Activated T-cell treated with anti-CD3 and anti-CD28 coated beads for 4 hours (primary cell): ENCODE results near the gene IMPACT.

Experiments
- DNase-seq: peaks from one replicate; pipeline ENCODE4 v3.0.0-alpha.2; 2020

IMPACT gene

GRCh38 chr18:24426398-24427294, at the start of gene IMPACT:
IMPACT (plus strand) TSS chr18:24426670; CDS start chr18:24426757, 87 bp downstream.
- peak; percentile 67 for DNase-seq

GRCh38 chr18:24378598-24378997, 47.9 kb upstream of the IMPACT start:
- DNase-seq: no peak

- no peak for DNase-seq
Measured at GRCh38 chr18:24380163-24380747, 46.2 kb upstream of the IMPACT start.

GRCh38 chr18:24381126-24381525, 45.3 kb upstream of the IMPACT start:
- no peak for DNase-seq

GRCh38 chr18:24386681-24387080, 39.8 kb upstream of the IMPACT start:
- no peak for DNase-seq

GRCh38 chr18:24388957-24389356, 37.5 kb upstream of the IMPACT start:
- DNase-seq: no peak

GRCh38 chr18:24395049-24395795, 31.2 kb upstream of the IMPACT start:
- no peak for DNase-seq

- DNase-seq: no peak
Measured at GRCh38 chr18:24396082-24396633, 30.3 kb upstream of the IMPACT start.

- peak; percentile 9 for DNase-seq
Measured at GRCh38 chr18:24397131-24397693, 29.3 kb upstream of the IMPACT start.

- DNase-seq: peak; percentile 76
Measured at GRCh38 chr18:24397694-24398368, 28.6 kb upstream of the IMPACT start, which contains the start of gene OSBPL1A. OSBPL1A (minus strand) TSS chr18:24397824; CDS start chr18:24377533, 20,291 bp downstream.

- no peak for DNase-seq
Measured at GRCh38 chr18:24398540-24398939, 27.9 kb upstream of the IMPACT start.

GRCh38 chr18:24400587-24400986, 25.9 kb upstream of the IMPACT start:
- no peak for DNase-seq

- DNase-seq: no peak
Measured at GRCh38 chr18:24402209-24402785, 24.2 kb upstream of the IMPACT start.

- no peak for DNase-seq
Measured at GRCh38 chr18:24403076-24403475, 23.4 kb upstream of the IMPACT start.

- DNase-seq: no peak
Measured at GRCh38 chr18:24404591-24404990, 21.9 kb upstream of the IMPACT start.

- no peak for DNase-seq
Measured at GRCh38 chr18:24408496-24408895, 18.0 kb upstream of the IMPACT start.

GRCh38 chr18:24413148-24413547, 13.3 kb upstream of the IMPACT start:
- DNase-seq: no peak

- no peak for DNase-seq
Measured at GRCh38 chr18:24414349-24415003, 12.0 kb upstream of the IMPACT start.

GRCh38 chr18:24417480-24417879, 9.0 kb upstream of the IMPACT start:
- DNase-seq: no peak

GRCh38 chr18:24420551-24420950, 5.9 kb upstream of the IMPACT start:
- no peak for DNase-seq

- no peak for DNase-seq
Measured at GRCh38 chr18:24421831-24422230, 4.6 kb upstream of the IMPACT start.
